HTERT RPE-1 (cell line): Measurements from ENCODE around the gene KIAA2012.
"Not testable (repeated sequence)": the region's sequence is repeated elsewhere in the genome, so short reads cannot be mapped to it uniquely, and the experiment has no call there.

Source experiments
- in situ Hi-C: fragments of 300-500 bp; cut with MboI; formaldehyde crosslinking; loops from 4 replicates; pipeline ENCODE4 v1.14.3; 2020; ENCODE audit warnings: low sequenced_read_pairs

The KIAA2012 gene

GRCh38 chr2:202184557-202184956 is 111.5 kb downstream of the KIAA2012 start:
- in situ Hi-C loops: no loop called here

GRCh38 chr2:202185156-202185555 is 112.1 kb downstream of the KIAA2012 start:
- in situ Hi-C loops: no loop called here

GRCh38 chr2:202186641-202187202 is 113.7 kb downstream of the KIAA2012 start:
- in situ Hi-C loops: no loop called here

GRCh38 chr2:202187570-202187969 is 114.5 kb downstream of the KIAA2012 start:
- in situ Hi-C loops: no loop called here

GRCh38 chr2:202193305-202193704 is 120.2 kb downstream of the KIAA2012 start:
- in situ Hi-C loops: no loop called here

- in situ Hi-C loops: no loop called here
Observed at GRCh38 chr2:202193881-202194353, 120.9 kb downstream of the KIAA2012 start.

GRCh38 chr2:202194418-202194817 is 121.4 kb downstream of the KIAA2012 start:
- in situ Hi-C loops: no loop called here

GRCh38 chr2:202196727-202197126 is 123.7 kb downstream of the KIAA2012 start:
- in situ Hi-C loops: no loop called here

GRCh38 chr2:202201220-202202160 is 128.4 kb downstream of the KIAA2012 start:
- in situ Hi-C loops: no loop called here

- in situ Hi-C loops: no loop called here
Observed at GRCh38 chr2:202203348-202203747, 130.3 kb downstream of the KIAA2012 start.

GRCh38 chr2:202204855-202205254 is 131.8 kb downstream of the KIAA2012 start:
- in situ Hi-C loops: no loop called here

- in situ Hi-C loops: no loop called here
Observed at GRCh38 chr2:202208526-202208925, 135.5 kb downstream of the KIAA2012 start.

- in situ Hi-C loops: no loop called here
Observed at GRCh38 chr2:202215179-202215578, 142.1 kb downstream of the KIAA2012 start.

GRCh38 chr2:202221873-202222272 is 148.8 kb downstream of the KIAA2012 start:
- in situ Hi-C loops: no loop called here

GRCh38 chr2:202237787-202238233 is 164.8 kb downstream of the KIAA2012 start:
- in situ Hi-C loops: no loop called here

GRCh38 chr2:202238234-202239197 is 165.5 kb downstream of the KIAA2012 start, which contains the start of gene SUMO1:
Gene SUMO1 (minus strand): TSS chr2:202238597. CDS start chr2:202238451, 146 bp downstream.
- in situ Hi-C loops: no loop called here

GRCh38 chr2:202247710-202248109 is 174.7 kb downstream of the KIAA2012 start:
- in situ Hi-C loops: not testable (repeated sequence)

GRCh38 chr2:202249521-202250253 is 176.6 kb downstream of the KIAA2012 start:
- in situ Hi-C loops: no loop called here

- in situ Hi-C loops: no loop called here
Observed at GRCh38 chr2:202251494-202251893, 178.4 kb downstream of the KIAA2012 start.
